HG02870 (cell line): Measurements from ENCODE around the gene GAS7.

Experiments used
- ATAC-seq: cut with Tn5 transposase; IDR thresholded peaks from one replicate; pipeline ENCODE4 v1.9.1; 2021; ENCODE audit warnings: mild to moderate bottlenecking, moderate library complexity; ENCODE audit not compliant: unreplicated experiment

GAS7 gene

GRCh38 chr17:10198509-10199249 lies at the start of gene GAS7:
TSS of gene GAS7 (minus strand) at chr17:10198606.
- ATAC-seq, result no peak

- ATAC-seq, result no peak
These were observed 49.4 kb upstream of the GAS7 start for GRCh38 chr17:10247810-10248209.

GRCh38 chr17:10243883-10244844 lies 45.8 kb upstream of the GAS7 start:
- ATAC-seq, result no peak

DNA sequence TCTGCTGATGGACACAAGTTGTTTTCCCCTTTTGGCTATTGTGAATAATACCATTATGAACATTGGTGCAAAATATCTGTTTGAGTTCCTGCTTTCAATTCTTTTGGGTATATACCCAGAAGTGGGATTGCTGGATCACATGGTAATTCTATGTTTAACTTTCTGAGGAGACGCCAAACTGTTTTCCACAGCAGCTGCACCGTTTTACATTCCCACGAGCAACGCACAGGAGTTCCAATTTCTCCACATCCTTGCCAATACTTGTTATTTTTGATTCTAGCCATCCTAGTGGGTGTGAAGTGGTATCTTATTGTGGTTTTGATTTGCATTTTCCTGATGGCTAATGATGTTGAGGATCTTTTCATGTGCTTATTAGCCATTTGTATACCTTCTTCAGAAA lies 43.4 kb upstream of the GAS7 start:
- no peak for ATAC-seq

- no peak for ATAC-seq
These were observed 40.3 kb upstream of the GAS7 start for GRCh38 chr17:10238661-10239060.

GRCh38 chr17:10234033-10234432 lies 35.6 kb upstream of the GAS7 start:
- no peak for ATAC-seq

GRCh38 chr17:10233161-10233560 lies 34.8 kb upstream of the GAS7 start:
- ATAC-seq, result no peak

DNA sequence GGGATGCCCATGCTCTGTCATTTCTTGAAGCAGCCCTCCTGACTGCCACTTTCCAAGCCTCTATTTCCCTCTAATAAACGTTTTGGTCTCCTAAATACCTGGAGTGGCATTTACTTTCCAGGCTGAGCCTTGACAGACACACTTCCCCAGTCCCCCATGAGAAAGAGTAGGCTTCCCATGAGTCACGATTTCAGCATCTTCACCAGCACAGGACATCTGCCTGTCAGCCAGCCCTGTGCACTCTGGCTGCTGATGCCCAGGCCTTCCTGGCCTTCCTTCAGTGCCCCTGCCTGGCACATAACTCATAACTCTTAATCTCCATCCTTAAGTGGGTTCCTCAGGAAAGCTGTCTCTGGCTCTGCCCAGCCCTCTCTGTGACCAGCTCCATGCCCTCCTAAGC lies 30.8 kb upstream of the GAS7 start:
- ATAC-seq, result no peak

GRCh38 chr17:10226930-10227695 lies 28.7 kb upstream of the GAS7 start:
- no peak for ATAC-seq

GRCh38 chr17:10224582-10225195 lies 26.3 kb upstream of the GAS7 start:
- no peak for ATAC-seq

GRCh38 chr17:10219193-10219592 lies 20.8 kb upstream of the GAS7 start:
- ATAC-seq, result no peak

GRCh38 chr17:10217916-10218315 lies 19.5 kb upstream of the GAS7 start:
- ATAC-seq, result no peak

- no peak for ATAC-seq
These were observed 18.0 kb upstream of the GAS7 start for GRCh38 chr17:10216213-10216938.

DNA sequence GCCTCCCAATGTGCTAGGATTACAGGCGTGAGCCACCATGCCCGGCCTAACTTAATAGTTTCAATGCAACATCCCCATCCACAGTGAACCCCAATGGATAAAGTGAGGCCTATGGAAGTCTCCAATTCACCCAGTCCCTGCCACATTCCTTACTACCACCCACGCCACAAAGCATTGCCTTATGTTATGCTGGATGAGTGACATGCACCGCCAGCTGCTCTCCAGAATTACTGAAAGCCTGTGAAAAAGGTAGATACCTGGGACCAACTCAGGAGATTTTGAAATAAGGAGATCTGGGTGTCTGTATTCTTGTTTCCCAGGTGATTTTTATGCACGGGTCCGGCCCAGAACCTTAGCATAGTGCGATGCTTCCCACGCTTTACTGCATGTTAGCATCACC lies 16.9 kb upstream of the GAS7 start:
- no peak for ATAC-seq

GRCh38 chr17:10211666-10212065 lies 13.3 kb upstream of the GAS7 start:
- no peak for ATAC-seq

DNA sequence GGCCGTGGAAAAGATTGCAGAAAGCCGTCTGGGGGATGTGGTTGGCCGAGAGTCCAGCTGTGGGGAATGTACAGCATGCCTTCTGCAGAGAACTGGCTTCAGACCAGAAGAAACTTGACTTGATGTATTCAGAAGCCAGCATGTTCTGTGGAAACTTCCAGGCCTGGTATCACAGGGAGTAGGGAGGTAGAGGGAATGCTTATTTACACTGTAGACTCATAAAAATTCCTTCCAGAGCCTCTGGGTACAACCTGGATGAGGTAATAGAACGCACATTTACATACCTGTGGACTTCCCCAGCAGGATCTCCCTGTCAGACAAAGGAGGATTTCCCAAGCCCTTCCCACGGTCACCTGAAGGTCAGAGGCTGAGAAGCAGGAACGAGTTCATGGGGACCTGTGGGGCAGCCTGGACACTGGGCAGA lies 11.8 kb upstream of the GAS7 start:
- no peak for ATAC-seq

DNA sequence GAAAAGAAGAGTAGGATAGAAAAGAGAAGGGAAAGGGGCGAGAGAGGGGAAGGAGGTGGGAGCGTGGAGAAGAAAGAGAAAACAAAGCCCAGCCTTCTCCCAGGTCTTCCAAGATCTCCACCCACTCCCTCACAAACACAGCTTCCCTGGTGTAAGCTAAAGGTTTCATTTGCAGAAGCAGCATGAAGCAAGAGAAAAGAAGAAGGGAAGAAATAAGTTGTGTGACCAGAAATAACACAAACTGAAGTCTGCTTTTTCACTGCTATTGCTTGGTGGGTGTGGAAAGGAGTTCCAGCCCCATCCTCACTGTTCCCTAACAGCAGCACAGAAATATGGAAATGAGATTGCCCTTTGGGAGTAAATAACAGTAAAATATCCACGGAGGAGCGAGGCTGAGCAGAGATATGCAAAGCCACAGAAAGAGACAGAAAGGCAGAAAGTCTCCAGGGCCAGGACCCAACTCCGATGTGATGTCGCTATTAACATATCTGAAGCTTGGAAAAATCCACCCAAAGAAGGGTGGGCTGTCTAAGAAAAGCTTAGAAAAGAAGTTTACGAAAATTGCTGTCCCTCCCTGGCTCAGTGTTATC lies 10.3 kb upstream of the GAS7 start:
- ATAC-seq, result no peak

DNA sequence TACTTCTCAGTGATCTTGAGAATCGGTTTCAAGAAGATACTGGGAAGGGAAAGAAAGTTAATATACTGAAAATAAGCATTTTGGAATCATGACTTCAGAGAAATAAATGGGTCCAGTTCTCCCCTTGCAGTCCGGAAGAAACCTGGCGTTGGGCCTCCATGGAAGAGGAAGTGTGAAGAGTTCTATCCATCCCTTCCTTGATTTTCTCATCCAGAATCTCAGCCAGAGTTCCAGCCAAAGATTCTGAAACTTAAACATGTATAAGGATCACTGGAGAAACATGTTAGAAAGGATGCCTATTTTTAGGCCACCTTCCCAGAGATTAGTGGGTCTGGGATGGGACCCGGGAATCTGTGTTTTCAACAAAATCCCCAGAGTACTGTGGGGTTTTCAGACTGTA lies 8.7 kb upstream of the GAS7 start:
- no peak for ATAC-seq

DNA sequence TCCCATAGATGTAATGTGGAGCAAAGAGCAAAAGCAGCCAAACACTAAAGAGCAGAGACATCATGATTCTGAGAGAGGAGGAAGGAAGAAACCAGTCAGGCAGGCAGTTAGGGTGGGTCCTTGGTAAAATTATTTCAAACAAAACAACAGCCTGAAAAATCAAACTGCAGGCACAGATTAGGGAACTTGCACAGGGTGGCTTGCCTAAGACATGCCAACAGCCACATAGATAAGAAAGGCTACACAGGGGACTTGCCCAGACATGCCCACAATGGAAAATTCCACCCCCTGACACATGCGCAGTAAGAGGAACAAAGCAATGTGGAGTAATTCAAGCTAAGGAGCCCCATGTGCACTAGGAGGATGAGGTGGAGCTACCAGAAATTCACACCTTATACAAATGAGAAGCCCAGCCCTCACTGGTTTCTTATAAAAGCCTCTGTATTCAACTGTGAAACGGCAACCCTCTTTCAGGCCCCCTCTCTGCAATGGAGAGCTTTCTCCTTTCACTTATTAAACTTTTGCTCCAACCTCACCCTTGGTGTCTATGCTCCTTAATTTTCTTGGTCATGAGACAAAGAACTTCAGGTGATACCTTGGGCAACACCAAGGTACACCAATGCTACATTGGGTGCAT lies 7.3 kb upstream of the GAS7 start:
- no peak for ATAC-seq
